HFF-Myc (cell line): ENCODE data around the gene DTX4.

Experiments
- DNase-seq: peaks from one replicate; pipeline ENCODE4 v3.0.0-alpha.2; 2011; ENCODE audit warnings: low read depth; ENCODE audit errors: extremely low read depth
- H3K4me3 ChIP-seq: replicated peaks from 2 replicates; pipeline ENCODE4 v1.5.1; 2011; ENCODE audit warnings: low read depth, mild to moderate bottlenecking, control low read depth, low read length
- CTCF ChIP-seq: IDR thresholded peaks from 2 replicates; pipeline ENCODE4 v1.5.1; 2012; ENCODE audit warnings: mild to moderate bottlenecking, low read depth, low read length, control low read depth; ENCODE audit errors: missing control alignments

The DTX4 gene

GRCh38 chr11:59152312-59152951, 19.5 kb upstream of the DTX4 start:
- DNase-seq: no peak

GRCh38 chr11:59154610-59155009, 17.3 kb upstream of the DTX4 start:
- no peak for TF ChIP-seq CTCF
- DNase-seq: no peak
- no peak overlapping the region for H3K4me3 ChIP-seq

More at GRCh38 chr11:59152312-59152951, 19.5 kb upstream of the DTX4 start:
- TF ChIP-seq CTCF: no peak
- no peak overlapping the region for H3K4me3 ChIP-seq

GRCh38 chr11:59157433-59157832, 14.5 kb upstream of the DTX4 start:
- DNase-seq: no peak
- no peak overlapping the region for H3K4me3 ChIP-seq
- TF ChIP-seq CTCF: no peak

- H3K4me3 ChIP-seq: no peak overlapping the region
- TF ChIP-seq CTCF: peak; percentile 72
- DNase-seq: peak; percentile 29
Observed at GRCh38 chr11:59158206-59159068, 13.5 kb upstream of the DTX4 start.

- no peak for DNase-seq
- no peak for TF ChIP-seq CTCF
- H3K4me3 ChIP-seq: no peak overlapping the region
Observed at GRCh38 chr11:59164028-59164427, 7.9 kb upstream of the DTX4 start.

GRCh38 chr11:59172345-59173079, 580 bp downstream of the DTX4 start:
- no peak for TF ChIP-seq CTCF
- DNase-seq: no peak

More at GRCh38 chr11:59172345-59173079, 580 bp downstream of the DTX4 start:
- peak overlapping the region; percentile 47 for H3K4me3 ChIP-seq
